ENCODE results near the gene SOHLH2.

The SOHLH2 gene

DNA sequence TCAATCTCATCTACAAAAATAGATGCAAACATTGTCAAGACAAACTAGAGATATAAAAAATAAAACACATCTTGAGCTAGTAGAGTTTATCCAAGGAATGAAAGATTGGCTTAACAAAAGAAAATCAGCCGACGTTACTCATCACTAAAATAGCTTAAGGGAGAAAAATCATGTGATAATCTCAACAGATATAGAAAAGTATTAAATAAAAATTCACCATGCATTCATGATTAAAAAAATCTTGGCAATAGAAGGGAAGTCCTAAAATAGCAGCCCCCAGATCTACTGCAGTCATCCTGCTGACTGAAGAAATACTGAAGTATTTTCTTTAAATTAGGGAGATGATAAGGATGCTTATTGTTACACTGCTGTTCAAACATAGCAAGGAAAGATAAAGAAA, 70.6 kb downstream of the SOHLH2 start:
- TF ChIP-seq, protein P1, sequence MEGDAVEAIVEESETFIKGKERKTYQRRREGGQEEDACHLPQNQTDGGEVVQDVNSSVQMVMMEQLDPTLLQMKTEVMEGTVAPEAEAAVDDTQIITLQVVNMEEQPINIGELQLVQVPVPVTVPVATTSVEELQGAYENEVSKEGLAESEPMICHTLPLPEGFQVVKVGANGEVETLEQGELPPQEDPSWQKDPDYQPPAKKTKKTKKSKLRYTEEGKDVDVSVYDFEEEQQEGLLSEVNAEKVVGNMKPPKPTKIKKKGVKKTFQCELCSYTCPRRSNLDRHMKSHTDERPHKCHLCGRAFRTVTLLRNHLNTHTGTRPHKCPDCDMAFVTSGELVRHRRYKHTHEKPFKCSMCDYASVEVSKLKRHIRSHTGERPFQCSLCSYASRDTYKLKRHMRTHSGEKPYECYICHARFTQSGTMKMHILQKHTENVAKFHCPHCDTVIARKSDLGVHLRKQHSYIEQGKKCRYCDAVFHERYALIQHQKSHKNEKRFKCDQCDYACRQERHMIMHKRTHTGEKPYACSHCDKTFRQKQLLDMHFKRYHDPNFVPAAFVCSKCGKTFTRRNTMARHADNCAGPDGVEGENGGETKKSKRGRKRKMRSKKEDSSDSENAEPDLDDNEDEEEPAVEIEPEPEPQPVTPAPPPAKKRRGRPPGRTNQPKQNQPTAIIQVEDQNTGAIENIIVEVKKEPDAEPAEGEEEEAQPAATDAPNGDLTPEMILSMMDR (IDR thresholded peaks at IDR 0.05; ENCODE audit: low read depth, low read length) = no peak
- TF ChIP-seq, protein P2, sequence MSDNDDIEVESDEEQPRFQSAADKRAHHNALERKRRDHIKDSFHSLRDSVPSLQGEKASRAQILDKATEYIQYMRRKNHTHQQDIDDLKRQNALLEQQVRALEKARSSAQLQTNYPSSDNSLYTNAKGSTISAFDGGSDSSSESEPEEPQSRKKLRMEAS (IDR thresholded peaks at IDR 0.05; ENCODE audit: low read depth, low read length) = no peak
- no peak overlapping the region for H3K4me3 ChIP-seq (ENCODE audit: low read depth, low read length)
- DNase-seq (ENCODE audit: low read depth) = no peak

DNA sequence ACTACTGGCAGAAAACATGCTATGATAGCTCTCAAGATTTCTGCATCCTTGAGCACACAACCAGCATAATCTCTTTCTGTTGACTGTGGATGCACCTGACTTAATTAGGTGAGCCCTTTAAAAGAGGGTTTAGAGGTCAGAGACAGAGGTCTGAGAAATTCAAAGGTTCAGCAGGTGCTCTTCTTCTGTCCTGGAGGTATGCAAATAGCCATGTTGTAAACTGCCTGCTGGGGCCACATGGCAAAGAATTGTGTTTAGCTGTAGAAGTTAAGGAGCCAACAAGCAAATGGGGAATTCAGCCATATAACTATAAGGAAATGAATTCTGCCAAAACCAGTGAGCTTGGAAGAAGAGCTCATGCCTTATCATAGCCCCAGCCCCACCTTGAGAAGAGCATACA, 71.6 kb downstream of the SOHLH2 start:
- DNase-seq (ENCODE audit: low read depth) = no peak
- no peak overlapping the region for H3K4me3 ChIP-seq (ENCODE audit: low read depth, low read length)
- TF ChIP-seq POLR2A (IDR thresholded peaks at IDR 0.05; ENCODE audit: extremely low read depth, insufficient read length) = no peak
- no peak for TF ChIP-seq MYC (IDR thresholded peaks at IDR 0.05; ENCODE audit: low read depth, low read length)
- TF ChIP-seq, protein P2 (IDR thresholded peaks at IDR 0.05; ENCODE audit: low read depth, low read length) = no peak
- TF ChIP-seq, protein P1 (IDR thresholded peaks at IDR 0.05; ENCODE audit: low read depth, low read length) = no peak

DNA sequence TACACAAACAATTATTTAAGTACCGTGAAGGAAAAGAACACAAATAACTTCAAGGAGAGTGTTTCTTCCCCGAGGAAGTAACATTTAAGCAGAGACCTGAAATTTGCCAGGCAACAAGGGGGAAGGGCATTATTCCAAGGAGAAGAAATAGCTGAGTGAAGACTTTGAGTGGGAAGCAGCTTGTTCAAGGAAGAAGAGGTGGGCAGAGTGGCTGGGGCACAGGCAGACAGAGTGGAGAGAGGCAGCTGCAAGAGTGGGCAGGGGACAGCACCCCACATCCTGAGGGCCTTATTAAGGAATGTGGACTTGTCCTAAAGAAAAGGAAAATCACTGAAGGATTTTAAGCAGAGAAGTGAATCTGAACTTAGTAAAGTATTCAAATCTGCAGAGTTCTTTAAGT, 78.5 kb downstream of the SOHLH2 start:
- DNase-seq (ENCODE audit: low read depth) = no peak
- TF ChIP-seq, protein P1 (IDR thresholded peaks at IDR 0.05; ENCODE audit: low read depth, low read length) = no peak
- TF ChIP-seq, protein P2 (IDR thresholded peaks at IDR 0.05; ENCODE audit: low read depth, low read length) = no peak
- TF ChIP-seq MYC (IDR thresholded peaks at IDR 0.05; ENCODE audit: low read depth, low read length) (no peak), POLR2A (IDR thresholded peaks at IDR 0.05; ENCODE audit: extremely low read depth, insufficient read length) (no peak)
- no peak overlapping the region for H3K4me3 ChIP-seq (ENCODE audit: low read depth, low read length)

DNA sequence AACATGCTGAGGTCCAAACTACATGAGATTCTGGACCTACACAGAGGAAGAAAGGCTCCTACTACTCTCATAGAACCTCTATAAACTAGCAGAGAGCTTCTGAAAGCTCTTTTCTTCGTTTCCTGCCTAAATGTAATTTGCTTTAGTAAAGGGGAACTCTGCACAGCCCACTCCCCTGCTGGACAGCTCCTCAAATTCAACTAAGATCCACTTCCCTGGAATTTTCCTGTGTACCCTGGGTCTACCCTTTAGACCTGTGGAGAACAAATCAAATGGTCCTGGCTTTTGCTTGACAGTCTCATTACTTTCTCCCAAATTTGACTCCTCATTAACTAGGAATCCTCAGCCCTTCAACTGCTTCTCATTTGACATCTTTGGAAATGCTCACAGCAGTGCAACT, 79.7 kb downstream of the SOHLH2 start:
- H3K4me3 ChIP-seq (ENCODE audit: low read depth, low read length) = no peak overlapping the region
- DNase-seq (ENCODE audit: low read depth) = no peak
- TF ChIP-seq POLR2A (IDR thresholded peaks at IDR 0.05; ENCODE audit: extremely low read depth, insufficient read length) (no peak), MYC (IDR thresholded peaks at IDR 0.05; ENCODE audit: low read depth, low read length) (no peak)
- TF ChIP-seq, protein P2 (IDR thresholded peaks at IDR 0.05; ENCODE audit: low read depth, low read length) = no peak
- TF ChIP-seq, protein P1 (IDR thresholded peaks at IDR 0.05; ENCODE audit: low read depth, low read length) = no peak

DNA sequence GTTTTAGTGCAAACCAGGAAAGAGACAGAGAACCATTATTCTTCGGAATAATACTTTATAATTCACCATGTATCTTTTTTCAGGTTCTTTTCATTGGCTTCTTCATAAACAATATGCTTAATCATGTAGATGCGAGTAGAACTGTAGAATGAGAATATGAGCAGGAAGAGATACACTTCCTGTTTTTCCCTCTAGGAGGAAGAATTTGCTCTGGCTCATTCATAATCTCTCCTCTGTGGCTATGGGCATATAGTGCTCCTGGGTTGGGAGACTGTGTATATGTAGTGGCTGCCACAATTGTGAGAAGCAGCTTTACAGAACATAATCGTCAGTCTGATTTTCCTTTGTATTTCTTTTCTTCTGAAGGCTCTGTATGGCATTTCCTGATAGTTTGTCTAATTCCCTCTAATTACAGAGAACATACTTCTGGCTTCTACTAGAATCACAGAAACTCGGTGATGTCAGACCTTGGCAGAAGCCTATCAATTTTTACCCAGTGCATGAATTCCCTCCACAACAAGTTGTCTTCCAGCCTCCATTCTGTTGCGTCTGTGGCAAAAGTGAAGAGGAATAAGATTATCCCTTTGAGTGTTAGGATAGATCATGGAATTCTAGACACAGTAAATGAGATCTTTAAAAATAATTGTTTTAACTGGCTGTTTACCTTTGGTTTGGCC, 80.3 kb downstream of the SOHLH2 start:
- no peak for DNase-seq (ENCODE audit: low read depth)
- no peak for TF ChIP-seq POLR2A (IDR thresholded peaks at IDR 0.05; ENCODE audit: extremely low read depth, insufficient read length)
- TF ChIP-seq, protein P2 (IDR thresholded peaks at IDR 0.05; ENCODE audit: low read depth, low read length) = no peak
- no peak overlapping the region for H3K4me3 ChIP-seq (ENCODE audit: low read depth, low read length)

DNA sequence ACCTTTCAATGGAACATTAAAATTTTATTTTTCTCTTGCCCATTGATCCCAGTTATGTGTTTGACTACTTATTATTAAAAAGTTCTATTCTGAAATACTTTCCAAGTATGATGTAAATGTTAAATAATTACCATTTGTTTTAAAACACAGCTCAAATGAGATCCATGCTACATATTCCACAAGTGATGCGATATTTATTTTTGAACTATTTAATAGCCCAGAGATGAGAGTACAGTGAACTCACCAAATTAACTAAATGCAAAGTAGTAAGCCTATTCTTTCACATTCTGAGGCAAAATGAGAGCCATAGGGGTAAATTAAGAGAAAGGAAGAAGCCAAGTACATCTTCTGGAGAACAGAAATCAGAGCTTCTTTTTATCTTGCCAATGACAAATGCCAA, 82.0 kb downstream of the SOHLH2 start:
- TF ChIP-seq, protein P2 (IDR thresholded peaks at IDR 0.05; ENCODE audit: low read depth, low read length) = no peak
- DNase-seq (ENCODE audit: low read depth) = no peak
- H3K4me3 ChIP-seq (ENCODE audit: low read depth, low read length) = no peak overlapping the region

DNA sequence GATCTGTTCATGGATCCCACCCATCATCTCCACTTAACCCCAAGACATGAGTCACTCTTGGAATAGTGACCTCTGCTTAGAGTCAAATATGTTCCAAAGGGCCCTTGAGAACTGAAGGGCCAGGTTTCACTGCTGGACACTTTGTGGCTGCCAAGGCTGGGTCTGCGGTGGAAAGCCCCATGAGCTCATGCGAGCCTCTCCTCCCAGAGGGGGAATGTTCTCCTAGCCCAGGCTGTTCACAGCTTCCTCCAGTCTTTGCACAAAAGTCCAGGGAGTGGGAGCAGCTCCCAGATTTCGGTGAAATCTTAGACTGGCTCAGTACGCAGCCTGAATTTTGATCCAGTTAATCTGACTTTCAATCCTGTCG, 82.4 kb downstream of the SOHLH2 start:
- DNase-seq (ENCODE audit: low read depth) = no peak
- TF ChIP-seq POLR2A (IDR thresholded peaks at IDR 0.05; ENCODE audit: extremely low read depth, insufficient read length) (no peak), MYC (IDR thresholded peaks at IDR 0.05; ENCODE audit: low read depth, low read length) (no peak)
- TF ChIP-seq, protein P1 (IDR thresholded peaks at IDR 0.05; ENCODE audit: low read depth, low read length) = no peak
- TF ChIP-seq, protein P2 (IDR thresholded peaks at IDR 0.05; ENCODE audit: low read depth, low read length) = no peak
- no peak overlapping the region for H3K4me3 ChIP-seq (ENCODE audit: low read depth, low read length)
